ENCODE results near the gene COL4A1.

DNA sequence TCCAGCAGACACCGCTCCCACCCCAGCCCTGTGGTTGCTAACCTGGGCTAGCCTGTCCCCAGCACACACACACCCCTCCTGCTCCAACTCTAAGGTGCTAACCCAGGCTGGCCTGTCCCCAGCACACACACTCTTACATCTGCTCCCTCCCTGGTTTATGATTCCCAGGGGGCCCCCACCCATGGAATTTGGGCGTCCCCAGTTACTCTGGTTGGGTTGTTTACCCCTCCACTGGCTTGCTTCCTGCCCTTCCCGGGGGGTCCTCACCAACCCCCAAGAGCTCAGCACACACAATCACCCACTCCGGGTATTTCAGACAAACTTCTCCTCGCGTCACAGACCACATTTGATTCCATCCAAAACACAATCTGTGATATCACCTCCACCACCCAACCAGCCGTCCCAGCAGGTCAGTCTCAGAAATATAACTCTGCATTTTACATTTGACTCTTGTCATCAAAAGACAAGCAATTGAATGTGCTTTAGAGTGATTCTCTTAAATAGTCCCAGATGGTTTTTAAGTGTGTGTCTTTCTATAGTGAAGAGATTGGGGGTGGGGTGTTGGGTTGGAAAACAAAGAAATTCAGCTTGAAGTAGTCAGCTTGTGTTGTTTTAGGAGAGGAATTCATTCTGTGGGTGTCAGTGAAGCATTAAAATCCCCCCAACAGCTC is 20.2 kb upstream of the COL4A1 start:
- TF ChIP-seq GABPA (IDR thresholded peaks at IDR 0.05; ENCODE audit: low read depth) (no peak), POLR2AphosphoS5 (IDR thresholded peaks at IDR 0.05; ENCODE audit: low read depth, low read length) (no peak), RFX5 (IDR thresholded peaks at IDR 0.05; ENCODE audit: low read length) (no peak), GATA2 (CRISPR knock-in tag; IDR thresholded peaks at IDR 0.05) (no peak), JUND (IDR thresholded peaks at IDR 0.05) (no peak), SMC3 (IDR thresholded peaks at IDR 0.05; ENCODE audit: low read depth, low read length) (no peak), RXRA (IDR thresholded peaks at IDR 0.05; ENCODE audit: borderline replicate concordance, low read depth) (no peak), ELF1 (IDR thresholded peaks at IDR 0.05) (no peak), EP300 (IDR thresholded peaks at IDR 0.05; ENCODE audit: borderline replicate concordance in 1 of 2, low read depth in 1 of 2, low read length in 1 of 2) (no peak), EZH2phosphoT487 (IDR thresholded peaks at IDR 0.05; ENCODE audit: borderline replicate concordance, low read depth) (no peak), TEAD4 (IDR thresholded peaks at IDR 0.05; ENCODE audit: borderline replicate concordance, insufficient read depth) (no peak)
- TF ChIP-seq, protein P1, sequence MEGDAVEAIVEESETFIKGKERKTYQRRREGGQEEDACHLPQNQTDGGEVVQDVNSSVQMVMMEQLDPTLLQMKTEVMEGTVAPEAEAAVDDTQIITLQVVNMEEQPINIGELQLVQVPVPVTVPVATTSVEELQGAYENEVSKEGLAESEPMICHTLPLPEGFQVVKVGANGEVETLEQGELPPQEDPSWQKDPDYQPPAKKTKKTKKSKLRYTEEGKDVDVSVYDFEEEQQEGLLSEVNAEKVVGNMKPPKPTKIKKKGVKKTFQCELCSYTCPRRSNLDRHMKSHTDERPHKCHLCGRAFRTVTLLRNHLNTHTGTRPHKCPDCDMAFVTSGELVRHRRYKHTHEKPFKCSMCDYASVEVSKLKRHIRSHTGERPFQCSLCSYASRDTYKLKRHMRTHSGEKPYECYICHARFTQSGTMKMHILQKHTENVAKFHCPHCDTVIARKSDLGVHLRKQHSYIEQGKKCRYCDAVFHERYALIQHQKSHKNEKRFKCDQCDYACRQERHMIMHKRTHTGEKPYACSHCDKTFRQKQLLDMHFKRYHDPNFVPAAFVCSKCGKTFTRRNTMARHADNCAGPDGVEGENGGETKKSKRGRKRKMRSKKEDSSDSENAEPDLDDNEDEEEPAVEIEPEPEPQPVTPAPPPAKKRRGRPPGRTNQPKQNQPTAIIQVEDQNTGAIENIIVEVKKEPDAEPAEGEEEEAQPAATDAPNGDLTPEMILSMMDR (IDR thresholded peaks at IDR 0.05): no peak
- TF ChIP-seq, protein P2, sequence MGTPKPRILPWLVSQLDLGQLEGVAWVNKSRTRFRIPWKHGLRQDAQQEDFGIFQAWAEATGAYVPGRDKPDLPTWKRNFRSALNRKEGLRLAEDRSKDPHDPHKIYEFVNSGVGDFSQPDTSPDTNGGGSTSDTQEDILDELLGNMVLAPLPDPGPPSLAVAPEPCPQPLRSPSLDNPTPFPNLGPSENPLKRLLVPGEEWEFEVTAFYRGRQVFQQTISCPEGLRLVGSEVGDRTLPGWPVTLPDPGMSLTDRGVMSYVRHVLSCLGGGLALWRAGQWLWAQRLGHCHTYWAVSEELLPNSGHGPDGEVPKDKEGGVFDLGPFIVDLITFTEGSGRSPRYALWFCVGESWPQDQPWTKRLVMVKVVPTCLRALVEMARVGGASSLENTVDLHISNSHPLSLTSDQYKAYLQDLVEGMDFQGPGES (IDR thresholded peaks at IDR 0.05; ENCODE audit: low read depth, low read length): no peak
